Measurements from ENCODE around the gene EHBP1.

DNA sequence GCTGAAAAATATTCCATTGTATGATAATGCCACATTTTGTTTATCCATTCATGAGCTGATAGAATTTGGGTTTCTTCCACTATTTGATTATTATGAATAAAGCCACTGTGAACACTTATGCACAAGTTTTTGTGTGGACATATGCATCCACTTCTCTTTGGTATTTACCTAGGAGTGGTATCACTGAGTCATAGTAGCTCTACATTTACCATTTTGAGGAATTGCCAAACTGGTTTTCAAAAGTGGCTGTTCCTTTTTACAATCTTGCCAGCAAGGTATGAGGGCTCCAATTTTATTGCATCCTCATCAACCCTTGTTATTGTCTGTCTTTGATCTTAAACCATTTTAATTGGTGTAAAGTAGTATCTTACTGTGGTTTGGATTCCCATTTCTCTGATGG, 13.3 kb upstream of the EHBP1 start:
- TF ChIP-seq TAF1 (IDR thresholded peaks at IDR 0.05; ENCODE audit: borderline replicate concordance, insufficient read depth, low read length) (no peak), SIN3A (IDR thresholded peaks at IDR 0.05; ENCODE audit: borderline replicate concordance, insufficient read depth, low read length) (no peak), POLR2AphosphoS5 (IDR thresholded peaks at IDR 0.05; ENCODE audit: low read depth, low read length) (no peak)
- TF ChIP-seq, protein P1, sequence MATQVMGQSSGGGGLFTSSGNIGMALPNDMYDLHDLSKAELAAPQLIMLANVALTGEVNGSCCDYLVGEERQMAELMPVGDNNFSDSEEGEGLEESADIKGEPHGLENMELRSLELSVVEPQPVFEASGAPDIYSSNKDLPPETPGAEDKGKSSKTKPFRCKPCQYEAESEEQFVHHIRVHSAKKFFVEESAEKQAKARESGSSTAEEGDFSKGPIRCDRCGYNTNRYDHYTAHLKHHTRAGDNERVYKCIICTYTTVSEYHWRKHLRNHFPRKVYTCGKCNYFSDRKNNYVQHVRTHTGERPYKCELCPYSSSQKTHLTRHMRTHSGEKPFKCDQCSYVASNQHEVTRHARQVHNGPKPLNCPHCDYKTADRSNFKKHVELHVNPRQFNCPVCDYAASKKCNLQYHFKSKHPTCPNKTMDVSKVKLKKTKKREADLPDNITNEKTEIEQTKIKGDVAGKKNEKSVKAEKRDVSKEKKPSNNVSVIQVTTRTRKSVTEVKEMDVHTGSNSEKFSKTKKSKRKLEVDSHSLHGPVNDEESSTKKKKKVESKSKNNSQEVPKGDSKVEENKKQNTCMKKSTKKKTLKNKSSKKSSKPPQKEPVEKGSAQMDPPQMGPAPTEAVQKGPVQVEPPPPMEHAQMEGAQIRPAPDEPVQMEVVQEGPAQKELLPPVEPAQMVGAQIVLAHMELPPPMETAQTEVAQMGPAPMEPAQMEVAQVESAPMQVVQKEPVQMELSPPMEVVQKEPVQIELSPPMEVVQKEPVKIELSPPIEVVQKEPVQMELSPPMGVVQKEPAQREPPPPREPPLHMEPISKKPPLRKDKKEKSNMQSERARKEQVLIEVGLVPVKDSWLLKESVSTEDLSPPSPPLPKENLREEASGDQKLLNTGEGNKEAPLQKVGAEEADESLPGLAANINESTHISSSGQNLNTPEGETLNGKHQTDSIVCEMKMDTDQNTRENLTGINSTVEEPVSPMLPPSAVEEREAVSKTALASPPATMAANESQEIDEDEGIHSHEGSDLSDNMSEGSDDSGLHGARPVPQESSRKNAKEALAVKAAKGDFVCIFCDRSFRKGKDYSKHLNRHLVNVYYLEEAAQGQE (IDR thresholded peaks at IDR 0.05; ENCODE audit: insufficient read depth in 1 of 2, low read depth in 2 of 2, low read length in 2 of 2), result no peak
